Thyroid gland (tissue), 4 donors: ENCODE results near the gene KCTD6.

Experiments
- POLR2A ChIP-seq, 2 donors: fragments of 450-650 bp; IDR thresholded peaks; one replicate each; pipeline ENCODE4 v1.6.1; 2017; ENCODE audit warnings: antibody characterized with exemption in 2 of 2, mild to moderate bottlenecking in 2 of 2, moderate library complexity in 1 of 2
- TF ChIP-seq, protein P1 (sequence below), 6 experiments: fragments of 200-600 bp in 3 of 6; fragments of 450-650 bp in 3 of 6; sonication (generic) in 3 of 6; IDR thresholded peaks; one replicate each; pipeline ENCODE4 v1.5.1; 2016 to 2019; ENCODE audit warnings: antibody characterized with exemption in 6 of 6, mild to moderate bottlenecking in 2 of 6, inconsistent platforms in 1 of 6, moderate library complexity in 1 of 6

DNA sequence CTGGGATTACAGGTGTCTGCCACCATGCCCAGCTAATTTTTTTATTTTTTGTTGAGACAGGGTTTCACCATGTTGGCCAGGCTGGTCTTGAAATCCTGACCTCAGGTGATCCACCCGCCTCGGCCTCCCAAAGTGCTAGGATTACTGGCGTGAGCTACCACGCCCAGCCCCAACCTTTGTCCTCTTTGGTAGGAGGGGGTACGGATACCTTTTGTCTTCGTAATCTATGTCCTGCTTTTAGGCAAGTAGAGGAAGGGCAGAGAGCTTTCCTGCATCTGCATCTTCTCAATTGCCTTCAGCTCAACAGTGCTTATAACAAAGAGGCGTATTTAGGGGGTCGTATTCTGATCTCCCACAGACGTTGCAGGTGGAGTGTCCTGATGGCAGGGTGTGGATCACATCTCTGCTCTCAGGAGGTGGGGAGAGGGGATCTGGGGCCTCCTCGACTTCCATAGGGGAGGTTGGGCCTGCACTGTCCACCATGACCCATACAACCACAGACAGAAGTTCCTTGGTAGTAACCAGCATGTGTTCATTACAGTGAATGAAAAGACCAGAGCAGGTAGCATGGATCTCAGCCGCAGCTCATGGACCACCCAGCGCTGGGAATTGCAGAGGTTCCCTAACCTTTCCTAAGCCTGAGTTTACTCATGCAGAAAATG, 21.4 kb upstream of the KCTD6 start:
- TF ChIP-seq, protein P1, sequence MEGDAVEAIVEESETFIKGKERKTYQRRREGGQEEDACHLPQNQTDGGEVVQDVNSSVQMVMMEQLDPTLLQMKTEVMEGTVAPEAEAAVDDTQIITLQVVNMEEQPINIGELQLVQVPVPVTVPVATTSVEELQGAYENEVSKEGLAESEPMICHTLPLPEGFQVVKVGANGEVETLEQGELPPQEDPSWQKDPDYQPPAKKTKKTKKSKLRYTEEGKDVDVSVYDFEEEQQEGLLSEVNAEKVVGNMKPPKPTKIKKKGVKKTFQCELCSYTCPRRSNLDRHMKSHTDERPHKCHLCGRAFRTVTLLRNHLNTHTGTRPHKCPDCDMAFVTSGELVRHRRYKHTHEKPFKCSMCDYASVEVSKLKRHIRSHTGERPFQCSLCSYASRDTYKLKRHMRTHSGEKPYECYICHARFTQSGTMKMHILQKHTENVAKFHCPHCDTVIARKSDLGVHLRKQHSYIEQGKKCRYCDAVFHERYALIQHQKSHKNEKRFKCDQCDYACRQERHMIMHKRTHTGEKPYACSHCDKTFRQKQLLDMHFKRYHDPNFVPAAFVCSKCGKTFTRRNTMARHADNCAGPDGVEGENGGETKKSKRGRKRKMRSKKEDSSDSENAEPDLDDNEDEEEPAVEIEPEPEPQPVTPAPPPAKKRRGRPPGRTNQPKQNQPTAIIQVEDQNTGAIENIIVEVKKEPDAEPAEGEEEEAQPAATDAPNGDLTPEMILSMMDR (IDR thresholded peaks at IDR 0.05) = no peak
- TF ChIP-seq POLR2A (IDR thresholded peaks at IDR 0.05) = no peak
